ENCODE results near the gene PSORS1C2.
"Not testable (repeated sequence)": the region's sequence is repeated elsewhere in the genome, so short reads cannot be mapped to it uniquely, and the experiment has no call there.

PSORS1C2 gene

DNA sequence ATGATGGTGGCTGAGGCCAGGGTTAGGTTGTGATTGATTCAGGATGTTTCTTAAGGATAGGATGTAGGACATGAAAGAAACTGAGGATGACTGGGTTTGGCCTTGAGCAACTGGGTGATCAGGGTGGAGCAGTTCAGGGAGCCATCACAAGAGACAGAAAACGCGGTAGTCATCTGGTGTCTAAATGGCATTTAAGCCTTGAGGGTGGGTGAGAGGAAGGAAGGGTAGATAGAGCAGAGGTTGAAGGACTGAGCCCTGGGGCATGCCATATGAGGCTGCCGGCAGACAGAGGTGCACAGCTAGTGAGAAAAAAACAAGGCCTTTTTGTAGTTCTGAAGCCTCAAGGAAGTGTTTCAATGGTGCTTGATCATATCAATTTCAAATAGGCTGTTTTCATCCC lies 29.7 kb upstream of the PSORS1C2 start:
- DNase-seq (ENCODE audit: extremely low spot score), result no peak
- POLR2A ChIA-PET, result interaction anchor here (1.9 kb wide), 1 partner anchor 10 kb away, joined by 13 read pairs; the partner anchor contains the start of gene TCF19
- no peak for TF ChIP-seq NFRKB (IDR thresholded peaks at IDR 0.05)
- no peak for TF ChIP-seq ARNT (IDR thresholded peaks at IDR 0.05)
- TF ChIP-seq L3MBTL2 (conservative IDR thresholded peaks at IDR 0.05), result no peak
- TF ChIP-seq SP1 (IDR thresholded peaks at IDR 0.05), result no peak
- TF ChIP-seq, protein P1, sequence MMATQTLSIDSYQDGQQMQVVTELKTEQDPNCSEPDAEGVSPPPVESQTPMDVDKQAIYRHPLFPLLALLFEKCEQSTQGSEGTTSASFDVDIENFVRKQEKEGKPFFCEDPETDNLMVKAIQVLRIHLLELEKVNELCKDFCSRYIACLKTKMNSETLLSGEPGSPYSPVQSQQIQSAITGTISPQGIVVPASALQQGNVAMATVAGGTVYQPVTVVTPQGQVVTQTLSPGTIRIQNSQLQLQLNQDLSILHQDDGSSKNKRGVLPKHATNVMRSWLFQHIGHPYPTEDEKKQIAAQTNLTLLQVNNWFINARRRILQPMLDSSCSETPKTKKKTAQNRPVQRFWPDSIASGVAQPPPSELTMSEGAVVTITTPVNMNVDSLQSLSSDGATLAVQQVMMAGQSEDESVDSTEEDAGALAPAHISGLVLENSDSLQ (IDR thresholded peaks at IDR 0.05), result no peak
- TF ChIP-seq FOXA1 (IDR thresholded peaks at IDR 0.05), result no peak
- TF ChIP-seq HDGF (IDR thresholded peaks at IDR 0.05; ENCODE audit: borderline replicate concordance), result no peak
- CTCF ChIA-PET, result no interaction called here

DNA sequence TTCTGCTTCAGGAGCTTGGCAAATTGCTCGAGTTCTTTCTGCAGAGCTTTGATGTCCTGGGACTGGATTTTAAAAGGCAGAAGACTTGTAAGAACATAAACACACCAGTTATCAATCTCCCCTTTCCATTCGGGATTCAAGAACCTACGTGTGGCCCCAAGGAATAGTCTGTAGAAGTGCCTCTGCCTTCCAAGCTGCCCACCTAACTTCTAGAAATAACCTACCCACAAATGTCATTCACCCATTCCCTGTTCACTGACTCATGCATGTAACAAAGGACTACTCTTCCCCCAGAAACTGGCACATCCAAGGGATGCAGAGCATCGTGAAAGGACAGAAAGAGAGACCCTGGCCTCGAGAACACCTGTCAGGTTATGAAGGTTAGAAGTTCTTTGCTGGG lies 27.1 kb upstream of the PSORS1C2 start:
- CTCF ChIA-PET, result no interaction called here
- POLR2A ChIA-PET, result interaction anchor here (1.1 kb wide), 1 partner anchor 10 kb away, joined by 6 read pairs; no protein-coding TSS in a partner anchor
- TF ChIP-seq BHLHE40 (IDR thresholded peaks at IDR 0.05; ENCODE audit: borderline replicate concordance), result no peak
- no peak for TF ChIP-seq TARDBP (IDR thresholded peaks at IDR 0.05)
- no peak for TF ChIP-seq FOXM1 (IDR thresholded peaks at IDR 0.05; ENCODE audit: borderline replicate concordance)
- TF ChIP-seq SUZ12 (IDR thresholded peaks at IDR 0.05), result no peak
- no peak for TF ChIP-seq L3MBTL2 (conservative IDR thresholded peaks at IDR 0.05)
- TF ChIP-seq CTBP1 (IDR thresholded peaks at IDR 0.05; ENCODE audit: borderline replicate concordance), result no peak
- no peak for TF ChIP-seq LEF1 (IDR thresholded peaks at IDR 0.05; ENCODE audit: borderline replicate concordance)
- no peak for TF ChIP-seq NFRKB (IDR thresholded peaks at IDR 0.05)
- no peak for TF ChIP-seq SP1 (IDR thresholded peaks at IDR 0.05)
- TF ChIP-seq ARNT (IDR thresholded peaks at IDR 0.05), result no peak
- no peak for TF ChIP-seq HDGF (IDR thresholded peaks at IDR 0.05; ENCODE audit: borderline replicate concordance)
- TF ChIP-seq ELF4 (IDR thresholded peaks at IDR 0.05), result no peak
- no peak for DNase-seq (ENCODE audit: extremely low spot score)

DNA sequence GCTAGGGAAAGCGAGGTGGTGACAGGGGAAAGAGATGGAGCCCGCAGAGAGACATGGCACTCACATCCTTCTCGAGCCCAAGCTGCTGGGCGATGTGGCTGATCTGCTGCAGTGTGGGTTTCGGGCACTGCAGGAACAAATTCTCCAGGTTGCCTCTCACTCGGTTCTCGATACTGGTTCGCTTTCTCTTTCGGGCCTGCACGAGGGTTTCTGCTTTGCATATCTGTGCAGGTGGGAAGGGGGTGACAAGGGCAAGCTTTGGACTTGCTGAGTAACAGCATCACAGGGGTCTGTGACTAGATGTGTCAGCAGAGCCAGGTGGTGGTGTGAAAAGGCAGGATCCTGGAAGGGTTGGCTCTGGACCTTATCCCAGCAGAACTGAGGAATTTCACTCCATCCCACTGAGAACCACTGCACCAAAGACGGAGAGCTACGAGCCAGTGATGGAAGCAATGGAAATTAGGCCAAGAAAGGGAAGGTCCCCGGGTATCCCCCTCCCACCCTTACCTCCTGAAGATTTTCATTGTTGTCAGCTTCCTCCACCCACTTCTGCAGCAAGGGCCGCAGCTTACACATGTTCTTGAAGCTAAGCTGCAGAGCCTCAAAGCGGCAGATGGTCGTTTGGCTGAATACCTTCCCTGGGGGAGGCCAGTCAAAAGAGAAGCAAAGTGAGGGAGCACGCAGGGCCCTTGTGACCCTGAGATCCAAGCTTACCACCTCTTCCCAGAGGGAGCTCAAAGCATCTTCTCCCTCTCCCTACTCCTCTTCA lies 26.4 kb upstream of the PSORS1C2 start:
- DNase-seq (ENCODE audit: extremely low spot score); CTCF ChIA-PET: not testable (repeated sequence)
- POLR2A ChIA-PET, result interaction anchor here (1.1 kb wide), 2 partner anchors 9 to 12 kb away, joined by 6 read pairs; no protein-coding TSS in a partner anchor

DNA sequence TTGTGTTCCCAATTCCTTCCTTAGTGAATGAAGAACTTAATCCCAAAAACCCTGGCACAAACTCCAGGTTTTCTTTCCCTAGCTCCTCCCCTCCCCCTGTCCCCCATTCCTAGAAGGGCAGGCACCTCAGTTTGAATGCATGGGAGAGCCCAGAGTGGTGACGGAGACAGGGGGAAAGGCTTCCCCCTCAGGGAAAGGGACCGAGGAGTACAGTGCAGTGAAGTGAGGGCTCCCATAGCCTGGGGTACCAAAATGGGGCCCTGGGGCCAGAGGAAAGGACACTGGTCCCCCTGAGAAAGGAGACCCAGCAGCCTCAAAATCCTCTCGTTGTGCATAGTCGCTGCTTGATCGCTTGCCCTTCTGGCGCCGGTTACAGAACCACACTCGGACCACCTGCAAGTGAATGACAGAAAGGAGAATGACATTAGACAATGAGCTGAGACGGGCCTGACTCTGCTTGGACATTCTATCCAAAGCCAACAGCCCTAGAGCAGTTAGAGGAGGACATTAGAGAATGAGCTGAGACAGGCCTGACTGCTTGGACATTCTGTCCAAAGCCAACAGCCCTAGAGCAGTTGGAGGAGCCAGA lies 25.7 kb upstream of the PSORS1C2 start:
- CTCF ChIA-PET; DNase-seq (ENCODE audit: extremely low spot score): not testable (repeated sequence)
- POLR2A ChIA-PET, result interaction anchor here (1.1 kb wide), 2 partner anchors 9 to 12 kb away, joined by 6 read pairs; no protein-coding TSS in a partner anchor

DNA sequence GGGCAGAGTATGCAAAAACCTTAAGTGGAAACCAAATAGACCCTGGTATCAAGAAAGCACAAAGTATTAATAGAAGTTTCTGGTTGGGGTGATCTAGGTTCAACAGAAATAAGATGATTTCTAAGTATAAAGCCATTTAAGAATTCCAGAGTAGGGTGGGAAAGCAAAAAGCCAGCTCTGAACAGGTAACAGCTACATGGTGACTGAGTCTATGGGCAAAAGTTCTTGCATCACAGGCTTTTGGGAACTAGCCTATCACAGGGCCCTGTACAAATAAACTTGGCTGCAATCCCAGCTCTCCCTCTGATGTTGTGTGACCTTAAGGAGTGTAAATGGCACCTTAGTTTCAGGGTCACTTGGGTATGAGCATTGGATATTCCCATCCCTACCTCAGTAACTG lies 25.1 kb upstream of the PSORS1C2 start:
- no peak for TF ChIP-seq TARDBP (IDR thresholded peaks at IDR 0.05)
- TF ChIP-seq SUZ12 (IDR thresholded peaks at IDR 0.05), result no peak
- TF ChIP-seq LEF1 (IDR thresholded peaks at IDR 0.05; ENCODE audit: borderline replicate concordance), result no peak
- no peak for TF ChIP-seq FOXM1 (IDR thresholded peaks at IDR 0.05; ENCODE audit: borderline replicate concordance)
- TF ChIP-seq ELF4 (IDR thresholded peaks at IDR 0.05), result no peak
- no peak for TF ChIP-seq FOXA1 (IDR thresholded peaks at IDR 0.05)
- TF ChIP-seq ARNT (IDR thresholded peaks at IDR 0.05), result no peak
- TF ChIP-seq BHLHE40 (IDR thresholded peaks at IDR 0.05; ENCODE audit: borderline replicate concordance), result no peak
- no peak for TF ChIP-seq CTBP1 (IDR thresholded peaks at IDR 0.05; ENCODE audit: borderline replicate concordance)
- TF ChIP-seq, protein P1 (IDR thresholded peaks at IDR 0.05), result no peak
- no peak for TF ChIP-seq NFRKB (IDR thresholded peaks at IDR 0.05)
- ChIA-PET CTCF (no interaction called here), POLR2A (no interaction called here)
- no peak for DNase-seq (ENCODE audit: extremely low spot score)

DNA sequence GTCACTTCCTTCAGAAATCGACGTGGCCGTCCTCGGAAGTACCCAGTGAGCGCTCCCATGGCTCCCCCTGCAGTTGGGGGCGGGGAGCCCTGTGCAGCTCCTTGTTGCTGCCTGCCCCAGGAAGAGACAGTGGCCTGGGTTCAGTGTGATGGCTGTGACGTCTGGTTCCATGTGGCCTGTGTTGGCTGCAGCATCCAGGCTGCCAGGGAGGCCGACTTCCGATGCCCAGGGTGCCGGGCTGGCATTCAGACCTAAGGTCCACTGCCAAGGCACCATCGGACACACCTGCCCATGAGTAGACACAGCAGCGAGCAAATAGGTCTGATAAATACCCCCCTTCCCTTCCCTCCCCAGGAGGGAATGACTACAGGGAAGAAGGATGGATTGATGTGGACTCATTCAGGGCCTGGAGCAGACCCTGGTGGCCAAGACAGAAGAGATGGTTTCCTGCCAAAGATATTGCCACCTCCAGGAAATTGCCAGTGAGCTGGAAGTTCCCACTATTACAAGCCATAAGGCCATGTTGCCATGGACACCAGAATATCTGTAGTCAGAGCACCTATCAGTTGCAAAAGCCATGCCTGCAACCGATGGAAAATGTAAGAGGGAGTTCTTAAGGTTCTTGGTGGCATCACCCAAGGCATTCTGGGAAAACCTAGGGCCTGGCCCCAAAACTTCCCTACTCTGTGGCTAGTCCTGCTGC lies 23.7 kb upstream of the PSORS1C2 start:
- no peak for DNase-seq (ENCODE audit: extremely low spot score)
- POLR2A ChIA-PET, result no interaction called here
- CTCF ChIA-PET, result no interaction called here
- TF ChIP-seq ELF4 (IDR thresholded peaks at IDR 0.05), result no peak
- no peak for TF ChIP-seq FOXA1 (IDR thresholded peaks at IDR 0.05)
- no peak for TF ChIP-seq SP1 (IDR thresholded peaks at IDR 0.05)
- TF ChIP-seq L3MBTL2 (conservative IDR thresholded peaks at IDR 0.05), result no peak
- no peak for TF ChIP-seq HDGF (IDR thresholded peaks at IDR 0.05; ENCODE audit: borderline replicate concordance)
- TF ChIP-seq ZNF384 (IDR thresholded peaks at IDR 0.05), result no peak
- no peak for TF ChIP-seq CTBP1 (IDR thresholded peaks at IDR 0.05; ENCODE audit: borderline replicate concordance)
- no peak for TF ChIP-seq TARDBP (IDR thresholded peaks at IDR 0.05)
- no peak for TF ChIP-seq SUZ12 (IDR thresholded peaks at IDR 0.05)
- TF ChIP-seq NFRKB (IDR thresholded peaks at IDR 0.05), result no peak
- no peak for TF ChIP-seq FOXM1 (IDR thresholded peaks at IDR 0.05; ENCODE audit: borderline replicate concordance)
- no peak for TF ChIP-seq LEF1 (IDR thresholded peaks at IDR 0.05; ENCODE audit: borderline replicate concordance)
- no peak for TF ChIP-seq FOXK2 (IDR thresholded peaks at IDR 0.05)
- no peak for TF ChIP-seq BHLHE40 (IDR thresholded peaks at IDR 0.05; ENCODE audit: borderline replicate concordance)
- TF ChIP-seq, protein P1 (IDR thresholded peaks at IDR 0.05), result no peak
